PC-9 (cell line): Measurements from ENCODE around the gene FANK1.

Source experiments
- EZH2 ChIP-seq: fragments of 200-600 bp; sonication (generic); IDR thresholded peaks from 2 replicates; pipeline ENCODE4 v1.8.0; 2017; ENCODE audit warnings: antibody characterized with exemption, low read depth
- TF ChIP-seq, protein P1 (sequence below): fragments of 200-600 bp; sonication (generic); conservative IDR thresholded peaks from 2 replicates; pipeline ENCODE4 v1.6.1; 2017; ENCODE audit warnings: mixed run types, antibody characterized with exemption, mild to moderate bottlenecking, moderate library complexity

GRCh38 chr10:126016156-126016805, 119.9 kb downstream of the FANK1 start:
- TF ChIP-seq, protein P1, sequence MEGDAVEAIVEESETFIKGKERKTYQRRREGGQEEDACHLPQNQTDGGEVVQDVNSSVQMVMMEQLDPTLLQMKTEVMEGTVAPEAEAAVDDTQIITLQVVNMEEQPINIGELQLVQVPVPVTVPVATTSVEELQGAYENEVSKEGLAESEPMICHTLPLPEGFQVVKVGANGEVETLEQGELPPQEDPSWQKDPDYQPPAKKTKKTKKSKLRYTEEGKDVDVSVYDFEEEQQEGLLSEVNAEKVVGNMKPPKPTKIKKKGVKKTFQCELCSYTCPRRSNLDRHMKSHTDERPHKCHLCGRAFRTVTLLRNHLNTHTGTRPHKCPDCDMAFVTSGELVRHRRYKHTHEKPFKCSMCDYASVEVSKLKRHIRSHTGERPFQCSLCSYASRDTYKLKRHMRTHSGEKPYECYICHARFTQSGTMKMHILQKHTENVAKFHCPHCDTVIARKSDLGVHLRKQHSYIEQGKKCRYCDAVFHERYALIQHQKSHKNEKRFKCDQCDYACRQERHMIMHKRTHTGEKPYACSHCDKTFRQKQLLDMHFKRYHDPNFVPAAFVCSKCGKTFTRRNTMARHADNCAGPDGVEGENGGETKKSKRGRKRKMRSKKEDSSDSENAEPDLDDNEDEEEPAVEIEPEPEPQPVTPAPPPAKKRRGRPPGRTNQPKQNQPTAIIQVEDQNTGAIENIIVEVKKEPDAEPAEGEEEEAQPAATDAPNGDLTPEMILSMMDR: no peak
- TF ChIP-seq EZH2: no peak
